GM18873 (cell line): ENCODE measurements around the gene CCDC148.
"Not testable (repeated sequence)": the region's sequence is repeated elsewhere in the genome, so short reads cannot be mapped to it uniquely, and the experiment has no call there.

ENCODE experiments used
- ATAC-seq: cut with Tn5 transposase; IDR thresholded peaks from one replicate; pipeline ENCODE4 v1.9.1; 2021; ENCODE audit warnings: mild to moderate bottlenecking, moderate library complexity, moderate number of reproducible peaks; ENCODE audit not compliant: unreplicated experiment, low FRiP score

CCDC148 gene

GRCh38 chr2:158484892-158485556, 28.5 kb upstream of the CCDC148 start:
- ATAC-seq = no peak

GRCh38 chr2:158482594-158482993, 26.0 kb upstream of the CCDC148 start:
- no peak for ATAC-seq

- no peak for ATAC-seq
These were observed 24.6 kb upstream of the CCDC148 start for GRCh38 chr2:158481116-158481515.

GRCh38 chr2:158478816-158479215, 22.3 kb upstream of the CCDC148 start:
- ATAC-seq = no peak

GRCh38 chr2:158478237-158478636, 21.7 kb upstream of the CCDC148 start:
- no peak for ATAC-seq

- ATAC-seq = no peak
These were observed 20.6 kb upstream of the CCDC148 start for GRCh38 chr2:158477202-158477601.

- ATAC-seq = not testable (repeated sequence)
These were observed 18.0 kb upstream of the CCDC148 start for GRCh38 chr2:158474526-158475011.

- ATAC-seq = no peak
These were observed 17.3 kb upstream of the CCDC148 start for GRCh38 chr2:158473719-158474392.

GRCh38 chr2:158473300-158473699, 16.7 kb upstream of the CCDC148 start:
- ATAC-seq = not testable (repeated sequence)

- not testable (repeated sequence) for ATAC-seq
These were observed 16.3 kb upstream of the CCDC148 start for GRCh38 chr2:158472829-158473228.

GRCh38 chr2:158467248-158467647, 10.7 kb upstream of the CCDC148 start:
- no peak for ATAC-seq

GRCh38 chr2:158464426-158465281, 8.1 kb upstream of the CCDC148 start:
- peak; percentile 62 for ATAC-seq

GRCh38 chr2:158463496-158464095, 7.0 kb upstream of the CCDC148 start:
- ATAC-seq = no peak

GRCh38 chr2:158460632-158461297, 4.2 kb upstream of the CCDC148 start:
- no peak for ATAC-seq

- no peak for ATAC-seq
These were observed 2.8 kb upstream of the CCDC148 start for GRCh38 chr2:158459161-158460003.

- no peak for ATAC-seq
These were observed 2.0 kb upstream of the CCDC148 start for GRCh38 chr2:158458617-158458920.

GRCh38 chr2:158457826-158458616, 1.5 kb upstream of the CCDC148 start:
- ATAC-seq = peak; percentile 49

GRCh38 chr2:158457092-158457825, 706 bp upstream of the CCDC148 start:
- peak; percentile 24 for ATAC-seq
